Keratinocyte (primary cell): ENCODE results near the gene ISYNA1. TPM values are rescaled to one million over a fixed set of nuclear protein-coding genes. Genes with fewer than 3 reads are reported as not detected.

Experiments
- DNase-seq: peaks from one replicate; pipeline ENCODE4 v3.0.0-alpha.2; 2011; ENCODE audit warnings: low read depth, missing footprints, low spot score
- FAIRE-seq: peaks from 2 replicates; lab custom pipeline; 2011; peaks lifted over from hg19 to GRCh38; lab: Jason Lieb, UNC
- H2AFZ ChIP-seq: 2 replicates; pipeline ENCODE4 v1.6.0; 2012; ENCODE audit warnings: low read length, control low read depth, inconsistent platforms; ENCODE audit not compliant: control insufficient read depth
- H3K27ac ChIP-seq: 2 replicates; pipeline ENCODE4 v1.5.1; 2011; ENCODE audit warnings: low read length; ENCODE audit not compliant: control insufficient read depth, insufficient read depth
- H3K27me3 ChIP-seq: 3 replicates; pipeline ENCODE4 v1.6.0; 2011; ENCODE audit warnings: low read length; ENCODE audit not compliant: control insufficient read depth, insufficient read depth; ENCODE audit errors: extremely low read depth
- H3K36me3 ChIP-seq, 2 experiments: 2 replicates in 1 of 2; 3 replicates in 1 of 2; pipeline ENCODE4 v1.5.1; 2011; ENCODE audit warnings: low read length in 2 of 2, mild to moderate bottlenecking in 1 of 2; ENCODE audit not compliant: control insufficient read depth in 2 of 2, insufficient read depth in 2 of 2; ENCODE audit errors: extremely low read depth in 1 of 2
- H3K4me1 ChIP-seq: 3 replicates; pipeline ENCODE4 v1.5.1; 2011; ENCODE audit warnings: low read length; ENCODE audit not compliant: control insufficient read depth, insufficient read depth; ENCODE audit errors: extremely low read depth
- H3K4me2 ChIP-seq: 3 replicates; pipeline ENCODE4 v1.6.0; 2011; ENCODE audit warnings: low read depth, low read length; ENCODE audit not compliant: control insufficient read depth, insufficient read depth; ENCODE audit errors: extremely low read depth
- H3K4me3 ChIP-seq, 3 experiments: fragments of 200-600 bp in 1 of 3; sonication (generic) in 1 of 3; 2 replicates in 2 of 3; 3 replicates in 1 of 3; pipeline ENCODE4 v1.5.1; 2011 to 2016; ENCODE audit warnings: low read length in 3 of 3, mild to moderate bottlenecking in 3 of 3, control low read depth in 2 of 3, inconsistent platforms in 1 of 3, low read depth in 1 of 3, mixed read lengths in 1 of 3, mixed run types in 1 of 3, moderate library complexity in 1 of 3; ENCODE audit not compliant: control insufficient read depth in 2 of 3, insufficient read depth in 2 of 3; ENCODE audit errors: extremely low read depth in 1 of 3
- H3K79me2 ChIP-seq: 2 replicates; pipeline ENCODE4 v1.6.0; 2012; ENCODE audit warnings: low read length; ENCODE audit not compliant: control insufficient read depth, insufficient read depth
- H3K9ac ChIP-seq: 3 replicates; pipeline ENCODE4 v1.6.0; 2011; ENCODE audit warnings: low read length; ENCODE audit not compliant: control insufficient read depth, insufficient read depth; ENCODE audit errors: extremely low read depth
- H3K9me1 ChIP-seq: 3 replicates; pipeline ENCODE4 v1.6.0; 2011; ENCODE audit warnings: low read length; ENCODE audit not compliant: control insufficient read depth, insufficient read depth; ENCODE audit errors: extremely low read depth
- H3K9me3 ChIP-seq: 2 replicates; pipeline ENCODE4 v1.5.1; 2012; ENCODE audit warnings: low read depth, low read length; ENCODE audit not compliant: control insufficient read depth
- H4K20me1 ChIP-seq: 3 replicates; pipeline ENCODE4 v1.6.0; 2011; ENCODE audit warnings: low read length; ENCODE audit not compliant: control insufficient read depth, insufficient read depth; ENCODE audit errors: extremely low read depth
- EZH2 ChIP-seq: IDR thresholded peaks from one replicate; pipeline ENCODE4 v1.6.1; 2012; ENCODE audit warnings: inconsistent platforms, mild to moderate bottlenecking, low read length, moderate library complexity
- dilution Hi-C: fragments of 300-500 bp; cut with MboI; formaldehyde crosslinking; loops from one replicate; pipeline ENCODE4 v1.7.0; 2020; ENCODE audit warnings: low sequenced_read_pairs; ENCODE audit not compliant: extremely low pct_ligation_motif_present
- polyA plus RNA-seq, 5 experiments: library from polyadenylated mRNA; depleted of rRNA in 3 of 5; stranded (reverse) in 3 of 5; stranded (forward) in 1 of 5; unstranded in 1 of 5; fragments of >200 nt; gene quantifications; 1 replicate in 1 of 5; 2 replicates in 3 of 5; 3 replicates in 1 of 5; pipeline versions ENCODE4 v1.2.1 to v1.2.3, GENCODE V29; 2011 to 2012; ENCODE audit warnings: missing spikeins in 2 of 5, low read depth in 1 of 5, low replicate concordance in 1 of 5
- TF ChIP-seq, protein P1 (sequence below), 3 experiments: IDR thresholded peaks in 1 of 3; conservative IDR thresholded peaks in 1 of 3; optimal IDR thresholded peaks in 1 of 3; 2 replicates in 2 of 3; 3 replicates in 1 of 3; pipeline versions ENCODE3 to v1.5.1; 2011; ENCODE audit warnings: low read length in 3 of 3, mild to moderate bottlenecking in 3 of 3, moderate library complexity in 2 of 3, control low read depth in 1 of 3, inconsistent platforms in 1 of 3; ENCODE audit not compliant: insufficient read depth in 2 of 3; ENCODE audit errors: extremely low read depth in 1 of 3

The ISYNA1 gene
- polyA plus RNA-seq, 1 donor (not counting 4 experiments of a cell fraction or from before 2014, with no cell fraction given) = 3.5 TPM

DNA sequence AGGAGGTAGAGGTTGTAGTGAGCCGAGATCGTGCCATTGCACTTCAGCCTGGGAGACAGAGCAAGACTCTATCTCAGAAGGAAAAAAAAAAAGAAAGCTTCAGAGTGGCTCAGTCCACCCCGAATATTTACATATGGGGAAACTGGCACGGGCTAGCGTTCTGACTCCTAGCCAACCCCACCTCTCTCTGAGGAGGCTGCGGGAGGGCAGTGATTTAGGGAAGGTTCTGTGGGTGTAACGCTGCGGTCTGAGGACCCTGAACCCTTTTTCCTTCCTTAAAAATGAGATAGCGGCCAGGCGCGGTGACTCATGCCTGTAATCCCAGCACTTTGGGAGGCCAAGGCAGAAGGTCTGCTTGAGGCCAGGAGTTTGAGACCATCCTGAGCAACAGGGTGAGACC is 45.5 kb downstream of the ISYNA1 start:
- Histone ChIP-seq H3K36me3 (no peaks in the 10 kb centered on the region), H3K4me3 (no peak overlapping the region), H3K4me2 (no peak overlapping the region), H3K9ac (no peak overlapping the region), H3K9me3 (no peaks in the 10 kb centered on the region), H3K9me1 (no peaks in the 10 kb centered on the region), H3K79me2 (no peaks in the 10 kb centered on the region), H3K27ac (no peak overlapping the region), H2AFZ (no peak overlapping the region), H4K20me1 (no peaks in the 10 kb centered on the region), H3K27me3 (peaks cover 24% of the 10 kb centered on the region), H3K4me1 (no peaks in the 10 kb centered on the region)
- no peak for TF ChIP-seq EZH2
- TF ChIP-seq, protein P1, sequence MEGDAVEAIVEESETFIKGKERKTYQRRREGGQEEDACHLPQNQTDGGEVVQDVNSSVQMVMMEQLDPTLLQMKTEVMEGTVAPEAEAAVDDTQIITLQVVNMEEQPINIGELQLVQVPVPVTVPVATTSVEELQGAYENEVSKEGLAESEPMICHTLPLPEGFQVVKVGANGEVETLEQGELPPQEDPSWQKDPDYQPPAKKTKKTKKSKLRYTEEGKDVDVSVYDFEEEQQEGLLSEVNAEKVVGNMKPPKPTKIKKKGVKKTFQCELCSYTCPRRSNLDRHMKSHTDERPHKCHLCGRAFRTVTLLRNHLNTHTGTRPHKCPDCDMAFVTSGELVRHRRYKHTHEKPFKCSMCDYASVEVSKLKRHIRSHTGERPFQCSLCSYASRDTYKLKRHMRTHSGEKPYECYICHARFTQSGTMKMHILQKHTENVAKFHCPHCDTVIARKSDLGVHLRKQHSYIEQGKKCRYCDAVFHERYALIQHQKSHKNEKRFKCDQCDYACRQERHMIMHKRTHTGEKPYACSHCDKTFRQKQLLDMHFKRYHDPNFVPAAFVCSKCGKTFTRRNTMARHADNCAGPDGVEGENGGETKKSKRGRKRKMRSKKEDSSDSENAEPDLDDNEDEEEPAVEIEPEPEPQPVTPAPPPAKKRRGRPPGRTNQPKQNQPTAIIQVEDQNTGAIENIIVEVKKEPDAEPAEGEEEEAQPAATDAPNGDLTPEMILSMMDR (optimal IDR thresholded peaks at IDR 0.05 in 1 of 3, IDR thresholded peaks at IDR 0.05 in 1 of 3, conservative IDR thresholded peaks at IDR 0.05 in 1 of 3; ENCODE audit: extremely low read depth in 1 of 3, insufficient read depth in 2 of 3, low read length in 3 of 3) = no peak
- DNase-seq (no peak), FAIRE-seq (no peak)
- dilution Hi-C loops = no loop called here

DNA sequence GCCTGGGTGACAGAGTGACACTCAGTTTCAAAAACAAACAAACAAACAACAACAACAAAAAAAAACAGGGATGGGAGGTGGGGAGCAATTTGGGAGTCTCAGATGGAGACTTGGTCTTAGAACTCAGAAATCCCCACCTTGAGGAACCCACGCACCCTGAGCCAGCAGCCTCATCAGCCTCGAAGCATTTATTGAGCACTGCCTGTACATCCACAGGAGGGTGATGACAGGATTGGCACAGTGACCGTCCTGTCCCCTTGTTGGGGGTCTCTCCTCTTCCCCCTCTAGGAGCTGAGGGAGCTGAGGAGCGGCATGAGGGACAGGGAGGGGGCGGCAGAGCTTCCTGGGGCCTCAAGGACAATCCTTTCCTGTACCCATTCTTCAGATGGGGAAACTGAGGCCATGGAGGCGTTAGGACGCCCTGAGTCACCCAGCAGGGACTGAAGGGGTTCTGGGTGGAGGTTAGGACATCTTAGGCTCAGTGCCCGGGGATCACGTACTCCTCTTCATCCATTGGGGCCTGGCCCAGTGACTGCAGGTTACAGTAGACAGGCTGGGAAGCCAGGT is 46.3 kb downstream of the ISYNA1 start:
- Histone ChIP-seq H2AFZ (no peak overlapping the region), H3K4me3 (no peak overlapping the region), H4K20me1 (no peaks in the 10 kb centered on the region), H3K9ac (no peak overlapping the region), H3K27ac (no peak overlapping the region), H3K9me1 (no peaks in the 10 kb centered on the region), H3K9me3 (no peaks in the 10 kb centered on the region), H3K79me2 (no peaks in the 10 kb centered on the region), H3K4me1 (peaks cover 8% of the 10 kb centered on the region), H3K27me3 (peaks cover 21% of the 10 kb centered on the region), H3K36me3 (no peaks in the 10 kb centered on the region), H3K4me2 (no peak overlapping the region)
- TF ChIP-seq, protein P1 (optimal IDR thresholded peaks at IDR 0.05 in 1 of 3, IDR thresholded peaks at IDR 0.05 in 1 of 3, conservative IDR thresholded peaks at IDR 0.05 in 1 of 3; ENCODE audit: extremely low read depth in 1 of 3, insufficient read depth in 2 of 3, low read length in 3 of 3) = no peak
- TF ChIP-seq EZH2 = no peak
- DNase-seq (no peak), FAIRE-seq (no peak)
- dilution Hi-C loops = no loop called here
